SJCRH30 (cell line): ENCODE measurements around the gene MYO18B. TPM values are rescaled to one million over a fixed set of nuclear protein-coding genes. Genes with fewer than 3 reads are reported as not detected.

Experiments
- DNase-seq, 2 experiments: peaks; one replicate each; pipeline ENCODE4 v3.0.0-alpha.2; 2015 to 2020
- H3K27ac ChIP-seq: fragments of 250-450 bp; sonication (Bioruptor Pico); 2 replicates; pipeline ENCODE4 v1.5.1; 2020; ENCODE audit warnings: mild to moderate bottlenecking, moderate library complexity
- H3K27me3 ChIP-seq: fragments of 250-450 bp; sonication (Bioruptor Pico); 2 replicates; pipeline ENCODE4 v1.5.1; 2020; ENCODE audit warnings: mild to moderate bottlenecking, moderate library complexity
- H3K36me3 ChIP-seq: fragments of 250-450 bp; sonication (Bioruptor Pico); 2 replicates; pipeline ENCODE4 v1.5.1; 2020; ENCODE audit warnings: mild to moderate bottlenecking, moderate library complexity
- H3K4me1 ChIP-seq: fragments of 250-450 bp; sonication (Bioruptor Pico); 2 replicates; pipeline ENCODE4 v1.5.1; 2020; ENCODE audit warnings: mild to moderate bottlenecking, moderate library complexity
- H3K4me3 ChIP-seq: fragments of 250-450 bp; sonication (Bioruptor Pico); 2 replicates; pipeline ENCODE4 v1.5.1; 2020; ENCODE audit warnings: mild to moderate bottlenecking, moderate library complexity
- H3K9me3 ChIP-seq: fragments of 250-450 bp; sonication (Bioruptor Pico); replicated peaks from 2 replicates; pipeline ENCODE4 v1.5.1; 2020; ENCODE audit warnings: mild to moderate bottlenecking, moderate library complexity
- total RNA-seq: library from RNA; depleted of rRNA; stranded (reverse); fragments of >200 nt; shearing (Covaris generic); gene quantifications from 2 replicates; pipeline ENCODE4 v1.2.3, GENCODE V29; 2014; rRNA removed

MYO18B gene
- total RNA-seq, 1 experiment from 2014 or later = 40.6 TPM

GRCh38 chr22:26079009-26079408, 337.0 kb downstream of the MYO18B start:
- Histone ChIP-seq H3K4me1 (no peaks in the 10 kb centered on the region), H3K9me3 (no peaks in the 10 kb centered on the region), H3K36me3 (no peaks in the 10 kb centered on the region), H3K27me3 (no peaks in the 10 kb centered on the region), H3K27ac (no peak overlapping the region), H3K4me3 (no peak overlapping the region)
- peak in 1 of 2 experiments; percentile 35 for DNase-seq

Other genes with a start within 250 kb of the MYO18B start
- 39.4 and 45.6 TPM in 2 replicates for gene GRK3, start 177.5 kb upstream of the MYO18B start, total RNA-seq